H4 (cell line): ENCODE data around the gene RUNX1. TPM values are rescaled to one million over a fixed set of nuclear protein-coding genes. Genes with fewer than 3 reads are reported as not detected.
A peak's percentile ranks its signal among the peaks of the same experiment; 100 is the strongest.

Experiments used
- DNase-seq: peaks from one replicate; pipeline ENCODE4 v3.0.0-alpha.2; 2015; ENCODE audit warnings: low spot score
- total RNA-seq: library from RNA; depleted of rRNA; stranded (reverse); fragments of >200 nt; shearing (Covaris generic); gene quantifications from 2 replicates; pipeline ENCODE4 v1.2.3, GENCODE V29; 2014

Gene RUNX1
- total RNA-seq, 1 experiment from 2014 or later, result 4.6 TPM

GRCh38 chr21:35059742-35060141, 10.6 kb upstream of the RUNX1 start:
- DNase-seq, result no peak

GRCh38 chr21:35058058-35058457, 9.0 kb upstream of the RUNX1 start:
- DNase-seq, result no peak

- DNase-seq, result no peak
These were observed 8.3 kb upstream of the RUNX1 start for GRCh38 chr21:35057428-35057827.

- no peak for DNase-seq
These were observed 4.4 kb upstream of the RUNX1 start for GRCh38 chr21:35053356-35054096.

- no peak for DNase-seq
These were observed 3.7 kb upstream of the RUNX1 start for GRCh38 chr21:35052801-35053200.

GRCh38 chr21:35051287-35051818, 2.3 kb upstream of the RUNX1 start:
- DNase-seq, result peak; percentile 96

GRCh38 chr21:35050348-35051286, 1.5 kb upstream of the RUNX1 start:
- DNase-seq, result no peak

GRCh38 chr21:35048183-35048601, 910 bp downstream of the RUNX1 start:
- peak; percentile 57 for DNase-seq

- no peak for DNase-seq
These were observed 2.2 kb downstream of the RUNX1 start for GRCh38 chr21:35046880-35047229.

GRCh38 chr21:35046263-35046624, 2.9 kb downstream of the RUNX1 start:
- no peak for DNase-seq

GRCh38 chr21:35045542-35046262, 3.4 kb downstream of the RUNX1 start:
- no peak for DNase-seq

- no peak for DNase-seq
These were observed 4.1 kb downstream of the RUNX1 start for GRCh38 chr21:35044770-35045541.

GRCh38 chr21:35044128-35044527, 5.0 kb downstream of the RUNX1 start:
- DNase-seq, result no peak

- no peak for DNase-seq
These were observed 5.6 kb downstream of the RUNX1 start for GRCh38 chr21:35043549-35043948.

GRCh38 chr21:35042836-35043235, 6.3 kb downstream of the RUNX1 start:
- DNase-seq, result no peak

- DNase-seq, result no peak
These were observed 7.2 kb downstream of the RUNX1 start for GRCh38 chr21:35041881-35042280.

- DNase-seq, result no peak
These were observed 8.0 kb downstream of the RUNX1 start for GRCh38 chr21:35041122-35041521.

- DNase-seq, result no peak
These were observed 9.4 kb downstream of the RUNX1 start for GRCh38 chr21:35039595-35040289.

- DNase-seq, result no peak
These were observed 10.3 kb downstream of the RUNX1 start for GRCh38 chr21:35038772-35039319.

GRCh38 chr21:35037384-35037765, 11.7 kb downstream of the RUNX1 start:
- DNase-seq, result no peak
